ENCODE results near the gene PTPRE. TPM values are rescaled to one million over a fixed set of nuclear protein-coding genes. Genes with fewer than 3 reads are reported as not detected.

PTPRE gene
- polyA plus RNA-seq, 4 donors, result 4.5 to 7.5 (median 6.6) TPM

DNA sequence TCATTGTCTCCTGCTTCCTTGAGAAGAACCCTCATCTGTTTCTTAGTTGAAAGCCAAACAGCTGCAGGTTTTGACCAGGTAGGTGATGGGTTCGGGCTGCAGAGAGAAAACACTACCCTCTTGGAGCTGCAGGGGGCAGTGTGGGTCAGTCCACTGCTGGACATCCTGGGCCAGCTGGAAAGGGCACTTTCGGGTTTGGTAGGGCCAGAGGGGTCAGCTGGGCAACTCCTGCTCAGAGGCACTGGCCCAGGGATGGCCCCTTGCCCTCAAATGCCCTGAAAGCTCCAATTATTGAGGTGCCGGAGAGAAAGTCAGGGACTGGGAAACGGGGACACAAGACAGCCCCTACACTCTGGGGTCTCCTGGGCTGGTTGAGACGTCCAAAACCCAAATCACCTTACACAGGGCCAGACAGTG lies 128.7 kb downstream of the PTPRE start:
- no peak for DNase-seq (ENCODE audit: low read depth in 4 of 4, low spot score in 2 of 4)

DNA sequence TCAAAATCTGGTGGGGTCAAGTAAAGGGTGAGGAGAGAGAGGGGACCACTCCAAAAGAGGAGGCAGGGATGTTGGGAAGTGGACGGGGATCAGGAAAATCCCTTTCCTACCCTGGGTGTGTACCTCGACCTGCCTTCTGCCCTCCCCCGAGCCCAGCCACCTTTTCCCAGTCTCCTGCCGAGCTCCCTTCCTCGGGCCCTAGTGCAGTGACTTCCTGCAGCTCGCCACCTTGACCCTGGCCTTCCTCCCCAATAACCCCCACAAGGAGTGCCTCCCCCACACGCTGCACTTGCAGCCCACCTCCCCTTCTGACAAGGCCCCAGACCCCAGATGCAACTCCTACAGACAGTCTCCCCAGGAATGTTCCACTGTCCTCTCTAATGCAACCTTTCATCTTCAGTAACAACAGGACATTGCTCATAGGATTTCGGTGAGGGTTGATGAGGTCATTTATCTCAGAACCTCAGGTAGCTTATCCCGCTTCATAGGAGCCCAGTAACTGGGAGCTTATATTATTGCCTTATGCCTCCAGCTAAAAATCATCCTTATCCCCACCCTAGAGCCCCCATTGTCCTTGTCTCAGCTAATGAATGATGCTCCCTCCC lies 129.2 kb downstream of the PTPRE start:
- no peak for DNase-seq (ENCODE audit: low read depth in 4 of 4, low spot score in 2 of 4)

DNA sequence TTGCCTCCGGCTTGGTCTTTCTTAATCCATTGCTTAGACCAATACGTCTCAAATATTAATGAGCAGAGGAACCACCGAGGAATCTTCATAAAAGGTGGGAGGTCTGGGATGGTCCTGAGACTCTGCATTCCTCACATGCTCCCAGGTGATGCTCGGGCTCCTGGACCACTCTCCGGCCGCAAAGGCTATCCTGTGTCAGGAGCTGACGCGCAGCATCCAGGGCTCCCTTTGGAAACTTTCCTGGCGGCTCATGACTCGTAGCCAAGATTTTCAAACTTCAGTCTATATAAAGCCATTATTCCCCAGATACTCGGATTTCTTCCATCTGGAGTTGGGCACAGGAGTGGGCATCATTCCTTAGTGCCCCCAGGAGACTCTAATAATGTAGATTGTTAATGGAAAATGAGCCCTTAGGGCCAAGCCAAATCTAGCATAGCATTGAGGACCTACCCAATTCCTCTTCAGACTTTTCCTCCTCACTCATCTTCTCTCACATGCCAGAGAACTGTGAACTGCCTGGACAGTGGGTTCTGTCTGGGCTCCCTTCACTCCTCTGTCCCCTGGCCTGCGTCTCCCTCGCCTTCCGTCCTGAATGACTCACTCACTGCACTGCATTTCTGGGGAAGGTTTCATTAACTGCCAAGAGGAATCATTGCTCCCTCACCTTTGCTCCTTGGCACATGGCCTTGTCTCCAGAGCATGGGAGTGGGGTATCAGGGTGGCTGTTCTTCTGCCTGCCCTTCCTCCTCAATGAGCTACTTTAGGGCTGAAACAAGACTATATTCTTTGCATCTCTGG lies 130.0 kb downstream of the PTPRE start:
- DNase-seq (ENCODE audit: low read depth in 4 of 4, low spot score in 2 of 4), result no peak

DNA sequence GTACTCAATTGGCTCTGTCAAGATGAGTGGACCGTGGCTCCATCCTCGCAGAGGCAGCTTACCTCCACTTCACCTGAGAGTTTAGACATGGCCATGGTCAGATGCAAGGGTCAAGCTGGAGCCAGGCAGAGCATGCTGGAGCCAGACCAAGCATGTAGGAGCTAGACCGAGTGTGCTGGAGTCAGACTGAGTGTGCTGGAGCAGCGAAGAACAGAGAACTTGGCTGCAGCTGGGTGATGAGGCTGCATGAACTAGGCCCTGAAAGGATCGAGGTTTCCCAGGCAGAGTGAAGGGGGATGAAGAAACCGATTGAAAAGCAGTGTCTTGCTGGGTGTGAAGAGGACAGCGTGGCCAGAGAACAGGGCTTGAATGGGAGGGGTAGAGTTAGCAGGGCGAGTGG lies 133.2 kb downstream of the PTPRE start:
- DNase-seq (ENCODE audit: low read depth in 4 of 4, low spot score in 2 of 4), result no peak

DNA sequence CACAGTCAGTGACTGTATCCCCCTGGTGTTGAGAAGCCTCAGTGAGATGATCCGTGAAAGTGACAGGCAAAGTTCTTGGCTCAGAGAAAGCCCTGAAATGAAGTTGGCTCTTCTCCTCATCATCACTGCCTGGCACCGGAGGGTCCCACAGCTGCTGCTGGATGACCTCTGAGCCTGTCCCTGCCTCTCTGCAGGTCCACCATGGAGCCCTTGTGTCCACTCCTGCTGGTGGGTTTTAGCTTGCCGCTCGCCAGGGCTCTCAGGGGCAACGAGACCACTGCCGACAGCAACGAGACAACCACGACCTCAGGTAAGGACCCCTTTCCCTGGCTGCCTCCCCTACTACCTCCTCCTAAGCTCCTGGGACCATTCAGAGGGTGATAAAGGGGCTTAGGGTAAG lies 133.8 kb downstream of the PTPRE start:
- no peak for DNase-seq (ENCODE audit: low read depth in 4 of 4, low spot score in 2 of 4)

DNA sequence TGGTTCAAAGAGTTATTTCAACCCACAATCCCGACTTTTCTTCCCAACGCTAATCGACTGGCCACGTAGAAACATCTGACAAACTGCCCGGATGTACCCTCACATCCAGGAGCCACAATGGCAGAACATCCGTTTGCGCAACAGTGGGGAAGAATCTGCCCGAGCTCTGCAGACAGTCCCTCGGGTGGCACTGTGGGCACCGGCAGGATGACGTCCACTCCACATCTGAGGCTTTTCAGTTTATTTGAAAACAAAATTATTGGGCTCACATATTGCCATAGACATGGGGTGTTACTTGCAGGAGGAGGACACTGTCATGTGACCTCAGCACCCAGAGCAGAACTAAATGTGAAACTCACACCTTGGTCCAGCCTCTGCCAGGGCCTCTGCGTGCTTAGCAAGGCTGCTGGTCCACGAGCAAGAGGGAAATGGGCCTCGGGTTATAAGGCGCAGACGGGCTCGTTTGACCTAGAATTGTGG lies 135.3 kb downstream of the PTPRE start:
- DNase-seq (ENCODE audit: low read depth in 4 of 4, low spot score in 2 of 4), result no peak

DNA sequence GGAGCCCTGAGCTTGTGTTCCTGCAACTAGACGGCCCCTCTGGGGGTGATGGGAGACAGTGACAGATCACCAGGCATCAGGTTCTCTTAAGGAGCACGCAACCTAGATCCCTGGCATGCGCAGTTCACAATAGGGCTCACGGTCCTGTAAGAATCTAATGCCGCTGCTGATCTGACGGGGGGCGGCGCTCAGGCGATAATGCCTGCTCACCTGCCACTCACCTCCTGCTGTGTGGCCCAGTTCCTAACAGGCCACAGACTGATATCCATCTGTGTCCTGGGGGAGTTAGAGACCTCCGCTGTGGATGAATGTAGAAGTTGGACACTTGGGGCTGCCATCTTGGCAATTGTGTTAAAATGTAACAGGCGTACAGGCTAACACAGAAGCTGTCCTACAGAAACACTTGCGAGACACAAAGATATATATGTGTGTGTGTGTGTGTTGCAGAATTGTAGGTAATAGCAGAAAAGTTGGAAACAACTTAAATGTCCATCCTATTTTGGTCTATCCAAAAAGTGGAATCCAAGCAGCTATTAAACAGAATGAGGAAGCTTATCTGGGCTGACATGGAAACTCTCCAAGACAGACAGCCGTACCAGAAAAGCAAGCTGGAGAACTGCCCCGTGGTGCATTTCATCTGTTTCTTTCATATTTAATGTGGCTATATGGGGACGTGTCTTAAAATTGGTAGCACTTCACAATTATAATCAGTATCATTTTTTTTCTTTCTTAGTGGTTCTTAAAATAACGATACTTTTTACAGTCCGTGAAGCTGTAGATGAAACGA lies 136.5 kb downstream of the PTPRE start:
- DNase-seq (ENCODE audit: low read depth in 4 of 4, low spot score in 2 of 4), result no peak

DNA sequence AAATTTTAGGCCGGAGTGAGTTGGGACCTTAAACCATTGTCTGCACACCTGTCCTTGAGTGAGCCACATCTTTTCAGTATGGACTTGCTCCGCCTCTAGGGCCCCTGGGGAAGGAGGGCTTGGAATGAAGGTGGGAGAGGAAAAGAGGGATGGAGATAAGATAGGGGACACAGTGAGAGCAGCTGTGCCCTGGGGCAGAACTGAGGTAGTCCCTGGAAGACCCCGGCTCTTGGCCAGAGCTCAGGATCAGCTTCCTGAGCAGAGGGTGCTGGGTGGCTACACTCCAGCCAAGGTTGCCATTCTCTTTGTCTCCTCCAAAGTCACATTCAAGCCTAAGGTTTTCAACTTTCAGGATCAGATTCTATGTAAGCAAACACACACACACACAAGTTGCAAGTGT lies 137.3 kb downstream of the PTPRE start:
- DNase-seq (ENCODE audit: low read depth in 4 of 4, low spot score in 2 of 4), result no peak

DNA sequence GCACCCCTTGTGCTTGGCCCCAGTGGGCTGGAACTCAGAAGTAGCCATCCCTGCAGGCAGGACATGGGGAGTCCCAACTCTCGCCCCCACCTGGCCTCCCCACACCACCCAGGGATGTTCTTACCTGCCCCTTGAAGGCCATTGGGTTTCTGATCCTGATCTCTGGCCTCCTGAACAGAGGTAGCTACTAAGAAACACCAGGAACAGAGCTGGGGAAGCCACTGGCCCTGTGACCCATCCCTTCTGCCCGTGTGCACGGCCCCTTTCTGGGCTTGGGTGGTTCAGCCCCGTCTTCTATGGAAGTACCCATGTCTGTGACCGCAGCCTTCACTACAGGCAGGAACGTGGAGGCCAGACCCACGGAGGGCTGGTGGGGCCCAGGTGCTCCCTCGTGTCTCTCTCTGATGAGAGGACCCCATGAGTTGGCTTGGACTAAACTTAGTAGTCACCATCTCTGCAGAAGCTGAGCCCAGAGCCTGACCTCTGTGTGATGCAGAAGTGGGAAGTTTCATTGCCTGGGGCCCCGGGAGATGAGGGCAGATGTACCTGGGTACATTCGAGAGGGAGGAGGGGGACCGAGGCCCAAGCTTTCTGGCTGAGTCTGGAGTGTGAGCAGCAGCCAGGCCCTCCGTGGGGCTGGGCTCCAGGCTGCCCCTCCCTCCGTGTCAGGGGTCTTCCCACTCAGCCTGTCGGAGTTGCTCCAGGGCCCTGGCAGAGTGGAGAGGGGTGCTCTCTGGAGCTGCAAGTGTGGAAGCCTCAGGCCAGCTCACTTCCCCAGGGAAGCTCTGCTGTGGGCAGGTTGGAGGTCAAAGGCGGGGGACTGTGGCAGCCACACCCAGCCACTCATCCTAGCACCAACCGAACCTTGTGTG lies 138.3 kb downstream of the PTPRE start:
- DNase-seq (ENCODE audit: low read depth in 4 of 4, low spot score in 2 of 4), result no peak

DNA sequence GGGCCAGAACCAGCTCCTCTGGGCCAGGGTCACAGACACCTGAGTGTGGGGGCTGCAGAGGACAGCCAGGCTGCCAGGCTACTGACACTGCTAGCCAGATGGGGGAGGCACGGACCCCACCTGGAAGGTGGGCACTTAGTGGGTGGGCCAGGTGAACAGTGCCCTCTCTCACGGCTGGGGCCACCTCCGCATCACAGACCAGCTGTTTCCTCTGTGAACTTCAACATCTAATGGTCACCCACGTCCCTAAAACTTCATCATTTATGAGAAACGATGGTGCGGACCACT lies 138.9 kb downstream of the PTPRE start:
- DNase-seq (ENCODE audit: low read depth in 4 of 4, low spot score in 2 of 4), result no peak

DNA sequence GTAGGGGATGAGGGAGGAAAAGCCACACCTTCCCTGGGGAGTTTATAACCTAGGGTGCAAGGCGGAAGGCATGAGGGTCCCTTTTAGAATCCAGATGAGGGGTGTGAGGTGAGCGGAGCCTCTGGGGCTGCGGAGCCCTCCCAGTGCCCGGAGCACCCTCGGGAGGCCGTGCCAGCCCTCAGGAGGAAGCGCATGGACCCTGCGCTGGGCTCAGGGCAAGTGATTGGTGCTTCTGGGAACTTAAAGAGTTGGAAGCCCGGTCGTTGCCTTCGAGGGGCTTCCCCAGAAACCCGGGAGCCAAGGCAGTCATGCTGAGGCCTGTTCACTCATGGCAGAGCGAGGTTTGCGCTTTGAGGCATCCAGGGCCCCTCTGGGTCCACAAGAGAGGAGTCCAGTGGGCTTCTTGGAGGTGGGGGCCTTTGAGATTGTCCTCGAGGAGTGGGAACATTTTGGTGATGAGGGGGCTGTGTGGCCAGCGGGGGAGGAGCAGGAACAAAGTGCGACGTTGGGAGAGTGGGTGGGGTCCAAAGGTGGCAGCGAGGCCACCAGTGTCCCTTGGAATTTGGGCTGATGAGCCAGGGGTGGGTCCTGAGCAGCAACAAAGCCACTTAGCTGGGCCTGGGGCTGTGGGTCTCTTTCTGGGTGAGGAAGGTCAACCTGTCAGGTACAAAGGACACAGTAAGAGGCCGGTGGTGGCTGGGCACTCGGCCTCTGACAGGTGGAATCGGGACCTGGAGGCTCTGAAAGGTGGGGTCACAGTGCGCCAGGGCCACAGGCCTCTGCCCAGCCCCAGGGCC lies 139.5 kb downstream of the PTPRE start:
- no peak for DNase-seq (ENCODE audit: low read depth in 4 of 4, low spot score in 2 of 4)

DNA sequence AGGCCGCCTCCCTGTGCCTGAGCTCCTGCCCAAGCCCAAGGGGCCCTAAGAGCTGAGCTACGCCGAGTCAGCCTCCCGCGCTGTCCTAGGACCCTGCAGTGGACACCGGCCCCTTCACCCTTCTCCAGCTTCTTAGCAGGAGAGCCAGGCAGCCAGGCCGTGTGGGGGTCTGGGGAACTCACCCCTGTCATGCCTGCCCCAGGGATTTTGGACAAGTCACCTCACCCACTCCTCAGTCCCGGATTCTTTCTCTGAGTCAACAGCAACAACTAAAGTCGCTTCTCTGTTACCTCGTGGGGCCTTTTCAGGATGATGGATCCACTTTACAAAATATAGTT lies 140.0 kb downstream of the PTPRE start:
- no peak for DNase-seq (ENCODE audit: low read depth in 4 of 4, low spot score in 2 of 4)

DNA sequence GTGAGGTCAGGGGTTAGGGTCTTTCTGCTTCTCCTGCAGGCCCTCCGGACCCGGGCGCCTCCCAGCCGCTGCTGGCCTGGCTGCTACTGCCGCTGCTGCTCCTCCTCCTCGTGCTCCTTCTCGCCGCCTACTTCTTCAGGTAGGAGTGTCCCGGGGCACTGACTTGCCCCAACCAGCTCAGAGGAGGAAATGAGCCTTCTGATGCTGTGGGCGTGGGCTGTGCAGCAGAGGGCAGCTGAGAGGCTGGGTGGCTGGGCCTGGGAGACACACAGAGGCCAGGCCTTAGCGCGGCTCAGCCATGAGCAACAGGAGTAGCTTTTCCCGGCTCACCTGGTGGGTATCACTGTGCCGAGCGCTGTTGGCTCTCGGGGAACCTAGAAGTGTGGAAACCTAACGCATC lies 140.4 kb downstream of the PTPRE start:
- peak in 1 of 4 donors; percentile 54 for DNase-seq (ENCODE audit: low read depth in 4 of 4, low spot score in 2 of 4)

DNA sequence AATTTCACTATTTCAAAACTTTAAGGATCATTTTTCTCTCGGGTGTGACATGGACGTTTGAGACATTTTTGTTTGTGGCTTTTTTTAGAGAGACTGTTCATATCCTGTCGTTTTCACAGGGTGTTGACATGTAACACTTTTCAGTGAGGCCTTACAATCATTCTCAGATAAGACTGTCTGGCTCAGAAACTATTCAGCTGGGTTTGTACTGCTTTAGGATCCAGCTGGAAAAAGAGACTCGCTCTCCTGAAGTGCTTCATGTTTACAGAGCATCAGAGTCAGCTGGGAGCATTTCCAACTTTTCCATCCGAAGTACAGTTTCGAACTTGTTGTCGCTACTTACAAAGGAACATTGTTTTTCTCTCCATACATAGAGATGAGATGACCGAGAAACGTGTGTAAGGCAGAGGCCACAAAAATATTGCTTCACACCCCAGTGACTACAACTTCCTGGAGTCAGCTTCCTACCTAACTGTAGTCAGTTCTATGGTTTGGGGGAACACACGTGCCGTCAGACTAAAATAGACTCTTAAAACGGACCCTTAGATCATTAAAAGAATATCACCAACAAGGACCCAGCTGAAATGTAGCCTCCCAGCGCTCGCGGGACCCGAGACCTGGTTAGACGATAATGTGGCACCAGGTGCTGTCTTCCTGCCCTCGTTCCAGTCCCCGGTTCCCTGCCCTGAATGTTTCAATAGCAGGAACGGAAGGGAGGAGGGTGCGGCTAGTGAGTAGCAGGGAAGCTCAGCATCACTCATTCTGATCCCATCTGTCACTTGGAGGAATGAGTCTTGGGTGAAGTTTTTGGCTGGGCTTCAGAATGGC lies 141.3 kb downstream of the PTPRE start:
- no peak for DNase-seq (ENCODE audit: low read depth in 4 of 4, low spot score in 2 of 4)

DNA sequence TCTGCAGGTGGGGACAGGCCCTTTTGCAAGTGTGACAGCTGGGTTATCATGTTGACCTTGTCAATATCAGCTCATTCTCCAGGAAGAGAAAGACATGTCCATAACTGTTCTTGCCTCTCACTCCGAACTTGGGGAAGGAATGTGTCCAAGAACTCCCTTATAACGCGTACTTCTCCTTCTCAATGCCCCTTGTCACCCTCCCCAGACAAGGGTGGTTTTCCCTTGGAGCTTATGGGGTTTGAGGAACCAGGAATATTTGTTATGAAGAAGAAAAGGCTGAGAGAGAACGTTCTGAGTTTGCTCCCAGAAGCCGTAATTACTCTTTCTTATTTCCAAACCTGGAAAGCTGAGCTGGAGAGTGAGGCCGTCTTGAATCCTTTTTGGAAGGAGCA lies 141.9 kb downstream of the PTPRE start:
- no peak for DNase-seq (ENCODE audit: low read depth in 4 of 4, low spot score in 2 of 4)

DNA sequence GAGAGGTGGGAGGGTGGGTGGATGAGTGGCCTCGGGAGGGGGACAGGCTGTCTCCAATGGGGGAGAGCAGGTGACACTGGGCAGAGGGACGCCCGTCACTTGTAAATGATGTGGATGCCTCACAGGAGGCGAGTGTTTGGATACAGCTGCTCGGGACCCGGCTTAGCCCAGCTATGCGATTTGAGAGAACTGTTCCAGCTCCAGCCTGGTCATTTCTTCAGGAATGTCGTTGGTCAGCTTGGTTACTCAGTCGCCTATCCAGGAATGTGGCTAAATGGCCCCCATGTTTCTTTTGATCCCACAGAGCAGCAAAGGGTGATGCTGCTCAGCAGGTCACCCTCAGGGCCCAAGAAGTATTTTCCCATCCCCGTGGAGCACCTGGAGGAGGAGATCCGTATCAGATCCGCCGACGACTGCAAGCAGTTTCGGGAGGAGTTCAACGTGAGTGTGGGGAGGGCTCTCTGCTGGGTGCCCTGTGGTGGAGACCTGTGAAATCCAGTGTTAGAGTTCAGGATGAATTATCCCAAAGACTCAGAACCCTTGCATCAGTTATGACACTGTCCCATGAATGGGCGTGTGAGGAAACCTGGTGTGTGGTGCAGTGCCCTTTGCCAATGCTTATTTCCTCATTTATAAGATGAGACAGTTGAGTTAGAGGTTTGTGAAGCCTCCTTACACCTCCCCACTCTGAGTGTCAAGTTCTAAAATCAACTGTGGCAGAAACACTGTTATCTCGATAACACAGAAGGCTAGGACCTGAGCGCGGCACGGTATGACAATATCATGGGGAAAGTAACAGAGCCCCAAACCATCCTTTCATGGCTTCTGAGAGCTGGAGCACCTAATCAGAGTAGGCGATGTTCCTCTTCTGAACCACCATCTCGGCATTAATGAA lies 142.6 kb downstream of the PTPRE start:
- no peak for DNase-seq (ENCODE audit: low read depth in 4 of 4, low spot score in 2 of 4)

DNA sequence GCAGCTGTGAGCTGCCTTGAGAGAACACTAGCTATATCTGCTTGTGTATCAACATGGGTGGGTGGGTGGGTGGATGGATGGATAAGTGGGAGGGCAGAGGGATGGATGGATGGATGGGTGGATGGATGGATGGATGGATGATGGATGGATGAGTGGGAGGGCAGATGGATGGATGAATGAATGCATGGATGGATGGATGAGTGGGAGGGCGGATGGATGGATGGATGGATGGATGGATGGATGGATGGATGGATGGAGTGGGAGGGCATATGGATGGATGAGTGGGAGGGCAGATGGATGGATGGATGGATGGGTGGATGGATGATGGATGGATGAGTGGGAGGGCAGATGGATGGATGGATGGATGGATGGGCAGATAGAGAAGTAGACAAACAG lies 143.2 kb downstream of the PTPRE start:
- no peak for DNase-seq (ENCODE audit: low read depth in 4 of 4, low spot score in 2 of 4)

DNA sequence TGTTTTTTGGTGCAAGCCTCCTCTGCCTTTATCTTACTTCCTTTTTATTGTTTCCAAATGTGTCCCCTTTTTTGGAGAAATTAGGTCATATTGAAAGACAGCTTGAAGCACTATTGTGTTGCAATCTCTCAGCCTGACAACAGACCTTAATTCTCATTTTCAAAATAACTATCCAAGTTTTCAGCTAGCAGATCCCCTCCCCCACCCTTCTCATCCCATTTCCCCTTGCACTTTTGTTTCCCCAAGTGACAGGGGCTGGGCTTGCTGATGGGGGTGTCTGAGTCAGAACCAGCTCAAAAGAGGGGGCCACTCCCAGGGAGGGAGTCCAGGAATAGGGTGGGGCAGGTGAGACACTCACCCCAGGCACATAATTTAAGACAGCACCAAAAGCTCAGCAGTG lies 144.0 kb downstream of the PTPRE start:
- DNase-seq (ENCODE audit: low read depth in 4 of 4, low spot score in 2 of 4), result no peak

Data from left renal cortex interstitium (tissue), 4 donors.